ENCODE data around the gene URAD. TPM values are rescaled to one million over a fixed set of nuclear protein-coding genes. Genes with fewer than 3 reads are reported as not detected.

URAD gene
- total RNA-seq, 2 donors from 2014 or later: not detected

DNA sequence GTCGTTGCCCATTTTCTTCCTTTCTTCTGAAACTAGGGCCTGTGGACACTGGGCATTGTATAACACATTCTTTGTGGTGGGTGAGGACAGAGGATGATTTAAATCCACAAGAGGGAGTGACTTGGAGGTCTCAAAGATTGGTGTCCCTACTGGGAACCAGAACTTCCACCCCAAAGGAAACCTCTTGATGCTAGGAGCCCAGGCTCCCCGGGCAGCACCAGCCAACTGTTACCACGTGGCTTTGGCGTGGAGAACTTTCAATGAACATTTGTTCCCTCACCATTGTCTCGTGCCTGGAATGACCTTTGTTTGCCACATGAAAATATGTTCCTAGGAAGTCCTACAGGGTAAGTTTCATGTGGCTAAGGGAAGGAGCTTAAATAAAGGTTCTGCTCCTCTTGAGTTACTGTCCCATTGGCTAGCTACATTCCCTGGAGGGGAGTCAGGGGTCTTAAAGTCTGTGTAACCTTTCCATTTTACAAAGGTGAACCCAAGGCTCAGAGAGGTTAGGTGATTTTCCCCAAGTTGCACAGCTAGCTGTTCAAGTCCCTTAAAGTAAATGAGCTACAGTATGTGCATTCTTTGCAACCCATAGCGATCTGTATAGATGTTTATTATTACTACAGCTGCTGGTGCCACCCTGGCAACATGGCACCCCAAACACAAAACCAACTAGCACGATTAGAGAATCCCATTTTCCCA, 14.4 kb downstream of the URAD start:
- intact Hi-C loops (cut with DNase I): loop anchor here (10.0 kb wide), 1 partner anchor 439 kb away; no protein-coding TSS in a partner anchor
- Histone ChIP-seq H3K36me3 (no peaks in the 10 kb centered on the region), H3K4me1 (replicated peaks) (no peaks in the 10 kb centered on the region), H3K4me3 (no peak overlapping the region), H3K9me3 (no peaks in the 10 kb centered on the region), H3K27me3 (replicated peaks; ENCODE audit: insufficient read depth) (peaks cover 78% of the 10 kb centered on the region), H3K27ac (no peak overlapping the region)
- DNase-seq (ENCODE audit: low spot score): no peak
- WGBS: 41% methylated on average over 7 of the region's 7 CpGs
- TF ChIP-seq POLR2A (IDR thresholded peaks at IDR 0.05) (no peak), POLR2AphosphoS5 (IDR thresholded peaks at IDR 0.05) (no peak)
- TF ChIP-seq, protein P1, sequence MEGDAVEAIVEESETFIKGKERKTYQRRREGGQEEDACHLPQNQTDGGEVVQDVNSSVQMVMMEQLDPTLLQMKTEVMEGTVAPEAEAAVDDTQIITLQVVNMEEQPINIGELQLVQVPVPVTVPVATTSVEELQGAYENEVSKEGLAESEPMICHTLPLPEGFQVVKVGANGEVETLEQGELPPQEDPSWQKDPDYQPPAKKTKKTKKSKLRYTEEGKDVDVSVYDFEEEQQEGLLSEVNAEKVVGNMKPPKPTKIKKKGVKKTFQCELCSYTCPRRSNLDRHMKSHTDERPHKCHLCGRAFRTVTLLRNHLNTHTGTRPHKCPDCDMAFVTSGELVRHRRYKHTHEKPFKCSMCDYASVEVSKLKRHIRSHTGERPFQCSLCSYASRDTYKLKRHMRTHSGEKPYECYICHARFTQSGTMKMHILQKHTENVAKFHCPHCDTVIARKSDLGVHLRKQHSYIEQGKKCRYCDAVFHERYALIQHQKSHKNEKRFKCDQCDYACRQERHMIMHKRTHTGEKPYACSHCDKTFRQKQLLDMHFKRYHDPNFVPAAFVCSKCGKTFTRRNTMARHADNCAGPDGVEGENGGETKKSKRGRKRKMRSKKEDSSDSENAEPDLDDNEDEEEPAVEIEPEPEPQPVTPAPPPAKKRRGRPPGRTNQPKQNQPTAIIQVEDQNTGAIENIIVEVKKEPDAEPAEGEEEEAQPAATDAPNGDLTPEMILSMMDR (IDR thresholded peaks at IDR 0.05): no peak

DNA sequence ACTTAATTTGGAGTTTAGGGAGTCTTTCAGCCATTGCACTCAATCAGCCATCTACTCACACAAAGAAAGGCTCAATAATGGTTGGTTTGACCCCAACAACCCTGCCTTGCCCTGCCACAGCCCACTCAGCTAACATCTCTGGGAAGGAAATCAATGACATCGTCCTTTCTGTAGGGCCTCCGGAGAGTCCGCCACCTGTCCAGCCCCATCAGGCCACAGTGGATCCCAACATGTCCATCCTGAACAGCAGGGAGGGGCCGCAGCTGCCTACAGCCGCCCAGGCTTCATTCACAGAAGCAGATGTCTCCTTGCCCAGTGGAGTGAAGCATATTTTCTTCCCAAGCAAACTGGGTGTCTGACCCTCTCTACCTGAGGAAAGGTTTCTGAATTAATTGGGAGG, 15.2 kb downstream of the URAD start:
- 55% methylated on average over 5 of the region's 5 CpGs for WGBS
- Histone ChIP-seq H3K27me3 (replicated peaks; ENCODE audit: insufficient read depth) (peaks cover 73% of the 10 kb centered on the region), H3K27ac (no peak overlapping the region), H3K4me1 (replicated peaks) (no peaks in the 10 kb centered on the region), H3K4me3 (no peak overlapping the region), H3K9me3 (no peaks in the 10 kb centered on the region), H3K36me3 (no peaks in the 10 kb centered on the region)
- no peak for TF ChIP-seq POLR2AphosphoS5 (IDR thresholded peaks at IDR 0.05)
- intact Hi-C loops (cut with DNase I): loop anchor here (10.0 kb wide), 1 partner anchor 438 kb away; no protein-coding TSS in a partner anchor
- no peak for DNase-seq (ENCODE audit: low spot score)

GRCh38 chr13:27972478-27972820, 16.0 kb downstream of the URAD start:
- Histone ChIP-seq H3K27ac (no peak overlapping the region), H3K4me3 (no peak overlapping the region), H3K36me3 (no peaks in the 10 kb centered on the region), H3K4me1 (replicated peaks) (no peaks in the 10 kb centered on the region), H3K9me3 (no peaks in the 10 kb centered on the region), H3K27me3 (replicated peaks; ENCODE audit: insufficient read depth) (peaks cover 75% of the 10 kb centered on the region)
- WGBS: 77% methylated on average over 2 of the region's 2 CpGs
- no peak for TF ChIP-seq POLR2A (IDR thresholded peaks at IDR 0.05)
- intact Hi-C loops (cut with DNase I): loop anchor here (10.0 kb wide), 1 partner anchor 438 kb away; no protein-coding TSS in a partner anchor
- DNase-seq (ENCODE audit: low spot score): no peak

- DNase-seq (ENCODE audit: low spot score): no peak
- intact Hi-C loops (cut with DNase I): loop anchor here (10.0 kb wide), 1 partner anchor 437 kb away; no protein-coding TSS in a partner anchor
- TF ChIP-seq, protein P1 (IDR thresholded peaks at IDR 0.05): no peak
- TF ChIP-seq POLR2AphosphoS5 (IDR thresholded peaks at IDR 0.05): no peak
- no peak for TF ChIP-seq POLR2A (IDR thresholded peaks at IDR 0.05)
- Histone ChIP-seq H3K9me3 (no peaks in the 10 kb centered on the region), H3K27me3 (replicated peaks; ENCODE audit: insufficient read depth) (peaks cover 74% of the 10 kb centered on the region), H3K27ac (no peak overlapping the region), H3K4me1 (replicated peaks) (peaks cover under 1% of the 10 kb centered on the region), H3K36me3 (no peaks in the 10 kb centered on the region), H3K4me3 (no peak overlapping the region)
- WGBS: 68% methylated on average over 7 of the region's 7 CpGs
Observed at GRCh38 chr13:27971776-27972477, 16.6 kb downstream of the URAD start.

DNA sequence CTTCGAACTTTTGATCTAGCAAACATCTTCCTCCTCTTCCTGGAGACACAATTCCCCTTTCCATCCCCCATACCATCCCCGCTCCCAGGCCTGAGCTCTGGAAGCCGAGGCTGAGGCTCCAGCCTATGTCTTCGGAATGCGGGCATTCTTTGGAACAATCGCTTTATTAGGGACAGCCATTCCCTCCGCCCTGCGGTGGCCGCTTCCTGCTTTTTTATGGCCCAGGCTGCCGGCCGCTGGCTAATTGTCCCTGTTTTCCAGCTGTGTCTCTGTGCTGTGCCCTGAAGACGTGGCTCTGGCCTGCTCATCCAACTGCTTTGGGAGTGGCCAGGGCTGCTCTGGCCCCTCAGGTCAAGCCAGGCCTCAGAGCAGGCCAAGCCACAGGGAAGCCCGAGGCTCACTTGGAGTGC, 17.3 kb downstream of the URAD start:
- H3K4me3 ChIP-seq: no peak overlapping the region
- H3K27ac ChIP-seq: no peak overlapping the region
- WGBS: 63% methylated on average over 13 of the region's 13 CpGs
- intact Hi-C loops (cut with DNase I): loop anchor here (10.0 kb wide), 1 partner anchor 436 kb away; no protein-coding TSS in a partner anchor
- no peaks in the 10 kb centered on the region for H3K9me3 ChIP-seq
- H3K4me1 ChIP-seq (replicated peaks): peaks cover 7% of the 10 kb centered on the region
- no peaks in the 10 kb centered on the region for H3K36me3 ChIP-seq
- H3K27me3 ChIP-seq (replicated peaks; ENCODE audit: insufficient read depth): peaks cover 71% of the 10 kb centered on the region
- TF ChIP-seq POLR2AphosphoS5 (IDR thresholded peaks at IDR 0.05) (no peak), POLR2A (IDR thresholded peaks at IDR 0.05) (no peak)
- TF ChIP-seq, protein P1 (IDR thresholded peaks at IDR 0.05): no peak
- no peak for DNase-seq (ENCODE audit: low spot score)

All from prostate gland (tissue), 2 donors.